Body of pancreas (tissue), 4 donors: ENCODE data around the gene POLE2.
"Not testable (repeated sequence)": the region's sequence is repeated elsewhere in the genome, so short reads cannot be mapped to it uniquely, and the experiment has no call there.

ENCODE experiments used
- CTCF ChIP-seq, 7 experiments: fragments of 450-650 bp in 4 of 7; fragments of 200-600 bp in 3 of 7; sonication (generic) in 3 of 7; IDR thresholded peaks; one replicate each; pipeline ENCODE4 v1.5.1; 2016 to 2019; ENCODE audit warnings: antibody characterized with exemption in 7 of 7
- POLR2A ChIP-seq, 3 donors: fragments of 450-650 bp; IDR thresholded peaks; one replicate each; pipeline ENCODE4 v1.6.1; 2016; ENCODE audit warnings: antibody characterized with exemption in 3 of 3, mild to moderate bottlenecking in 2 of 3

DNA sequence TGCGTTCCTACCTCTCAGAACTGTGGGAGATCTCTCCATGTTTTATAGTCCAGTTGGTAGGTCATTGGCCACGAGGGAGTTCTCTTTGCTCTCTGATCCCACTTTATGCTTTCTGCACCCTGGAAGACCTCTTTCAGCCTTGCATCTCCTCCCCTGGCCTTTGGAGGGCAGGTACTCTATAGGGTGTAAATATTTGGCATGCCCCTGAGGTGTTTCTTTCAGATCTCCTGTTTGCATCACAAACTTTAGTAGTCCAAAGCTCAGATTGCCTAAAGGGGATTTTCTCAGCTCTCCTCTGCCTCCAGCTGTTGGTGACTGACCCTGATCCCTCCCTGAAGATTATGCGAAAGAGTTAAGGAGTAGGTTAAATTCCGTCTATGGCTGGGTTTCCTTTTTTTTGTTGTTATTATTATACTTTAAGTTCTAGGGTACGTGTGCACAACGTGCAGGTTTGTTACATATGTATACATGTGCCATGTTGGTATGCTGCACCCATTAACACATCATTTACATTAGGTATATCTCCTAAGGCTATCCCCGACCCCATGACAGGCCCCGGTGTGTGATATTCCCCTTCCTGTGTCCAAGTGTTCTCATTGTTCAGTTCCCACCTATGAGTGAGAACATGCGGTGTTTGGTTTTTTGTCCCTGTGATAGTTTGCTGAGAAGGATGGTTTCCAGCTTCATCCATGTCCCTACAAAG is 33.9 kb upstream of the POLE2 start:
- not testable (repeated sequence) for TF ChIP-seq CTCF, POLR2A (IDR thresholded peaks at IDR 0.05)
